HG02571 (cell line): Measurements from ENCODE around the gene DHCR24.

Experiments used
- ATAC-seq: cut with Tn5 transposase; IDR thresholded peaks from one replicate; pipeline ENCODE4 v1.9.1; 2021; ENCODE audit warnings: mild to moderate bottlenecking, moderate library complexity; ENCODE audit not compliant: unreplicated experiment

DHCR24 gene

DNA sequence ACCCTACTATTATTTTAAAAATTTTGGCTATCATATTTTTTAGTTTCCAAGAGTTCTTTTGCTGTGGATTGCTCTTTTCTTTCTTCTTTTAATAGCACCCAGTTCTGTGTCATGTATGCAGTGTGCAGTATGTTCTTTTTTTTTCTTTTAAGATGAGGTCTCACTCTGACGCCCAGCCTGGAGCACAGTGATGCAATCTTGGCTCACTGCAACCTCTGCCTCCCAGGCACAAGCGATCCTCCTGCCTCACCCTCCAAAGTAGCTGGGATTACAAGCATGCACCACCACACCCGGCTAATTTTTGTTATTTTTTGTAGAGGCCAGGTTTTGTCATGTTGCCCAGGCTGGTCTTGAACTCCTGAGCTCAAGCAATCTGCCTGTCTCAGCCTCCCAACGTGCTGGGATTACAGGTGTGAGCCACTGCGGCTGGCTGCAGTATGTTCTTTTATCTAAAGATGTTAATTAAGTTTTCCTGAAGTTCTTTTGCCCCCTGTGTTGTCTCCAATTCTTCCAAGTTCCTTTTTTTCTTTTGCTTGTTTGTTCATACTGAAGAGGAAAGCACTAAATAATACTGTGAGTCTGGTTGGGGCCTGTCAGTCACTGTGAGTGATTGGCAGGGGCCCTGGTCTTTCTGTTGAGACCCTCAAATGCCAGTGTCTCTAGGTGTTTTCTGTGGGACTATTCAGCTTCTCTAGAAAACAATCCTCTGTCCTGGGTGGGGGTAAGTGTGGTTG, 68.4 kb downstream of the DHCR24 start:
- ATAC-seq, result no peak

DNA sequence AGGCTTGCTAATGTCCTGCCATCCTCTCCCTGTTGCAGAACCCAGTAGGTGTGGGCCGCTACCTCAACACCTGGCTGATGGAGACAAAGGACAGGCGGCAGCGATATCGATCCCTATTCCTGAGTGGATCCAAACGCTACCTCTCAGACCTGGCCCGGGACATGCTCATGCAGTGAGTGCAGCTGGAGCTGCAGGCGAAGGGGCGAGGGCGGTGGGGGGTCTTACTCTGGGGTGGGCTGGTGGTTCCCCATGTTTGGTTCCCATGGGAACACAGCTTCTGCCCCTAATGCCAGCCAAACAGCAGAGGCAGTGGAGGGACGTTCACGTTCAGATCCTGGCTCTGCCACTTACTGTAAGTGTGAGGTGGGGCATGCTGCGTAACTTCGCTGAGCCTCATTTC, 70.0 kb downstream of the DHCR24 start:
- no peak for ATAC-seq

DNA sequence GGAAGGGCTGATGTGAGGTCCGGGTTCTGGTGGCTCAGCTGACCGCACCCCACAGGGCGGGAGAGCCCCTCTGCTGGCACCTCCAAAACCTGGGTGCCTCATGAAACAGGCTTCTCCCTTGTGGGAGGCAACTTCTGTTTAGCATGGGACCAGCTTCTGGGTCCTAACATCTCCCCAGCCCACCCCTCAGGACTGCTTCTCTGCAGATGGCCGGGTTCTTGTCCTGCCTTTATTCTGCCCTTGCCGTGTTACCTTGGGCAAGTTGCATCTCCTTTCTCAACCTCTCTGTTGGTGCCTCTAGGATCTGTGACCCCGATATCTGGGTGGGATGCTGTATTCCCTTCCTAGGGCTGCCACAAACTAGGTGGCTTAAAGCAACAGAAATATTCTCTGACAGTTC, 70.9 kb downstream of the DHCR24 start:
- no peak for ATAC-seq

DNA sequence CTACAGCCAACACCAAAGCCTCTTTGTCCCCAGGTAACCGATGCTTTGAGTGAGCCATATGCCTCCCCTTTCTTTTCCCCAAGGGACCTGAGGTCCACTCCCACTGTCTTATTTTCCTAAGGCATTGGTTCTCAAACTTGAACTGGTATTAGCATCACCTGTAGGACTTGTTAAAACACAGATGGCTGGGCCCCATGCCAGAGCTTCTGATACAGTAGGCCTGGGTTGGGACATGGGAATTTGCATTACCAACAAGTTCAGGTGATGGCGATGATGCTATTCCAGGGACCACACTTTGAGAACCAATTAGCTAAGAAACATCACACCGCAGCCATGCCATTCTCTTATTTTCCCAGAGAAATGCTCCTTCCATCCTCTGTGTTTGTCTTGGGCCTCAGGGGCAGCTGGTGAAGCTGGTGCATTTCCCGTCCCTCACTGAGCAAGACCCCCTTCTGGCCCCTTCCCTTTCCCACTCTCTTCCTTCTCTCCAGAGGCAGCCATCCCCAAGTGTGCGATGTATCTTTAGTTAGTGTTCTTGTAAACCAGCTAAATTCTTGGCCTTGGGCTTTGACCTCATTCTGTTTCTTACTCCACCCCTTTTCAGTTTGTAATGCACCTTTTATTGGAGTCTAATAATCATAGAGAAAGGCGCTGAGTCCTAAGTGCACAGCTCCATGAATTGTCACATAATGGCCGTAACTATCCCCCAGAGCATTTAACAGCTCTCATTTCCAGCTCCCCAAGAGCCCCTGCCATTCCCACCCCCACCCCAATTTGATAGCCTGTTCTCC, 71.7 kb downstream of the DHCR24 start:
- ATAC-seq, result no peak

DNA sequence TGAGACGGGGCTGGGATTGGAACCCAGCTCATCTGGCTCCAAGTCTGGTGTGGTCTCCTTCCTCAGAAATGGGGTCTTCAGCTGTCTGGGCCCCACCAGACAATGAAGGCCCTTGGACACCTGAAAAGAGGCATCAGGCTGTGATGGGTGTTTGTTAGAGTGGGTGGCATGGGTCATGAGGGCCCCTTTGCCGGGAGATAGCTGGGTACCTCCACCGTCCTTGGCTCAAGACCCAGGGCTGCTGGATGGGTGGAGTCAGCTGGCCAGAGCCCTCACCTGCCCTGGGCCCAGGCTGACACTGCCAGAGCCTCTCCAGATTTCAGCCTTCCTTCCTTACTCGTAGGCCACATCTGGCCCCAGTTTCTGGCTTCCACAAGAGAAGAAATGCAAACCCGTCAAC, 72.4 kb downstream of the DHCR24 start:
- ATAC-seq, result no peak

DNA sequence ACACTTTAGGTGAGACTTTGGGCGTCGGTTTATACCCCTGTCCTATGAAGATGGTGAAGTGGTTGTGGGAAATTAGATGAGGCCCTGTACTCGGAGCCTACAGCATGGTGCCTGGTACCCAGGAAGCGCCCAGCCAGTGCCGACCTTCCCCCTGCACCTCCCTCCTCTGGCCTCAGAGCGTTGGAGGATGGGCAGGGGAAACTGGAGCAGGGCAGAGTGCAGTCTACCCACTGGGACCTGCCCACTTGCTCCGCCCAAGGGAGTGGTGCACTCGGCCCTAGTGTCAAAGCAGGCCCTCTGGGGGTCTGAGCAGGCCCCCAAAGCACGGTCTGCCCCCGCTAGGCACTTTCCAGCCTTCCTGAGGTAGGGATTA, 72.9 kb downstream of the DHCR24 start:
- no peak for ATAC-seq

DNA sequence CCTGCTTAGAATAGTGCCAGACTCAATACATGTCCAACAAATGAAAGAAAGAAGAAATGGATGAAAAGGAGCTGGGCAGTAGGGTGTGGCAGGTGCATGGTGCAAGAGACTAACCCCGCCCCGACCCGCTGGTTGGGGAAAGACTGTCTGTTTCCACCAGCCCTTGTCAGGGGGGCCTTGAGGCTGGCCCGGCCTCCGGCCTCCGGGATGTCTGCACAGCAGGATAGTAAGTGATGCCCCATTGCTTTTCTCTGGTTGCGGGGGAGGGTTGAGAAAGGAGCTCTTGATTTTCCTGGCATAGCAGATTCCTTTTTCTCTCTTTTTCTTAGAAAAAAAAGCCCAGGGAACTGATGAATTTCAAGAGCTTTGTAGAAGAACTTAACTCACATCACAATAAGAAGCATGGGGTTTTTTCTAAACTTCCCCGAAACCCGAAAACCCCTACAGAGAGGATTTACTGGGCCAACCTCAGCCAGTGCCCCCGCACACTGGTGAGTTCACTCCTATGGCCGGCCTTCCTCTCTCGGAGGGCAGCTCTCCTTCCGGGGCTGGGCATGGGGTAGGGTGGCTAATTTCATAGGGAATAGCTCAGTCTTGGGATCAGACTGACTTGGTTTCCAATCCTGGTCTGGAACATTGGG, 73.4 kb downstream of the DHCR24 start:
- no peak for ATAC-seq

DNA sequence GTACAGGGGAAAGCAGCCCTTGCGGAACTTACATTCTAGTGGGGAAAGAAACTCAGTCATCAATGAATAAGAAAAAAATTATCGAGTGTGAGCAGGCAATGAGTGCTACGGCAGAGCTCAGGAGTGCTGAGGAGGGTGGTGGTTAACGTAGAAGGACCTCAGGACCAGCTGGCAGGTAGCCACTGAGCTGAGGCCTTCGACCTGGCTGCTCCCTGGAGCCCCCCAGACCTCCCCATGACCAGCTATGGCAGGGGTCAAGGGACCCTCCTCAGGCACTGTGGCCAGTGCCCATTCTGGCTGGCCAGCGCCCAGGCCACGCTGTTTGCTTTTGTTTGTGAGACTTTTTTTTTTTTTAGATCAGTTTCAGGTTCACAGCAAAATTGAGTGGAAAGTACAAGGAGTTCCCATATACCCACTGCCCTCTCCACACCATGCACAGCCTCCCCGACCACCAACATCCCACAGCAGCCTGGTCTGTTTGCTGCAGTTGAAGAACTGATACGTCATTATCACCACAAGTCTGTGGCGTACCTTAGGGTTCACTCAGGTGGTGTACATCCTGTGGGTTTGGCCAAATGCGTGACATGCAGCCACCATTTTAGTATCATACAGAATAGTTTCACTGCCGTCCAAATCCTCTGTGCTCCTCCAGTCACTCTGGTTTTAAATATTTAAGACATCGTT, 74.1 kb downstream of the DHCR24 start:
- ATAC-seq, result no peak

DNA sequence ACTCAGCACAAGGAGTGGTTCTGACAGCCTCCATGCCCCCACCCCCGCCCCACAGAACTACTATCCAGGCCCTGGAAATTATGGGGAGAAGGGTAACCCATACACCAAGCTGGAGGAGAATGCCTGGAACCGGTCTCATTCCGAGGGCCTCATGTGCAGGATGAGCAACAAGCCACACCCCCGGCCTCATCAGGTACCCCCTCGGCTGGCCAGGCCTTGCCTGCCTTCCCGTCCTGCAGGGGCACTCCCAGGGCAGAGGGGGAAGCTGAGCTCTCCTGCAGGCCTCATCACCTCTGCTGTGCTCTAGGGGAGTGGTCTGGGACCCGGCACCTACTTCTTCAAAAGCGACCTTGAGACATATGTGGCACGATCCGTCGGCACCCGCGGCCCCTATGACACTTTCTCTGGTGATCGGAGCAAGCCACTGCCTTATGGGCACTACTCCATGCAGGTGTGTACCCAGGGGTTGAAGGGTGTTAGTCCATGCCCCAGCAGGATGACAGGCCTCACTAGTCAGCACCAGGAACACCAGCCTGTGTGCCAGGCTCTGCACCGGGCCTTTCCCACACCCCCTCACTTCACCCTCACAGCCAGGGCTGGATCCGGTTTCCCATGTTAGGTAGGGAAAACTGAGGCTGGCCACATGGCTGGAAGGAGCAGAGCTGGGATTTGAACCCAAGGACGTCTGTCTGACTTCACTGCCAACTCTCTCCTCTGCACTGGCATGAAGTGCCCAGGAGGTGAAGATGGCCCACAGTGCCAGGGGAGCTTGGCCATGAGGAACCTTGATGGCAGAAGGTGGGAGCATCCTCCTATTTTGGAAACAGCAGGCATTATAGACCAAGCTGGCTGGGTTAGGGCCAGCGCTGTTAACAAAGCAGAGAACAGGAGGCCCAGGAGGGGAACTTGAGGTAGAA, 75.0 kb downstream of the DHCR24 start:
- ATAC-seq, result no peak

DNA sequence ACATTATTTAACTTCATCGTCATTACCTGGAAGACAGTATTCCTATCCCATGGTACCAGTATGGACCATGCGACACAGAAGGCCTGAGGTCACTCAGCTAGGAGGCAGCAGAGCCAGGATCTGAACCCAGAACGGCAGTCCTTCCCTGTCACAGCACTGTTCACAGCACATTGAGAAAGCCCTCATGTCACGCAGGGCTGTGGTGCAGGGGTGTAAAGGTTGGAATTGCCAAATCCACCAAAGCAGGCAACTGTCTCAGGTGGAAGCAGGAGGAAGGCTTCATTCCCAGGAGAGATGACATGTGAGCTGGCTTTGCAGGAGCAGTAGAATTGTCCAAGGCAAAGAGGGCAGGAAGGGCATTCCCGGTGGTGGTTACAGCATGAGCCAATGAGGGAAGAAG, 75.9 kb downstream of the DHCR24 start:
- ATAC-seq, result no peak

DNA sequence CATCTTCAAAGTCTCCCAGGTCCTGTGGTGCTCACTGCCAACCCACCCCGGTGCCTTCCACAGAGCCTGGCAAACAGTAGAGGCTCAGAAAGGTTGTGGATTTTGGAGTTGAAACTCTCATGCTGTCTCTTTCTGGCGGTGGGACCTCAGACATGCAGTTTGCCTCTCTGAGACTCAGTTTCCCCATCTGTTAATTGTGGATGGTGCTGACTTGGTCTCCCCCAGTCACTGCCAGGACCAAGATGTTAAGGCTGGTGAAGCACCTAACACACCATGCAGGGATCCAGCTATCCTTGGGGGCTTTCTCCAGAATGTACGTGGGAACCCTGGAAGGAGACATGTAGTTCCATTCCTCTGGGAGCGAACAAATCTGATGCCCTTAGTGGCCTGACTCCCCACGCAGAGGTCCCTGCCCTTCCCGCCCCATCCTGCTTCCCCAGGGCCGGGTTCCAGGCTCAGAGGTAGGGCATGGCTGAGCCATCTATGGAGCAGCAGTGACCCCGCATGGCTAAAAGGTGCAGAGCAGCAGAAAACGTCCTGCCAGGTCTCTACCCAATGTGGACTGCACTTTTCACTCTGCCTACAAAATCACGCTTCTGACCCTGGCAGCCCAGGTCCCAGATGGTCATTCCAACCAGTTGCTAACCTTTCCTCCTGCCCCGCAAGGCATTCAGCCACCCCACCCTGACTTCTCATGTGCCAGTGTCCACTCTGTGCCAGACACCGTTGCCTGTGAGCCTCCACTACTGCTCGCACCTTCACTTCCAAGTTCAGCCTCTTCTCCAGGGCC, 76.6 kb downstream of the DHCR24 start:
- no peak for ATAC-seq

DNA sequence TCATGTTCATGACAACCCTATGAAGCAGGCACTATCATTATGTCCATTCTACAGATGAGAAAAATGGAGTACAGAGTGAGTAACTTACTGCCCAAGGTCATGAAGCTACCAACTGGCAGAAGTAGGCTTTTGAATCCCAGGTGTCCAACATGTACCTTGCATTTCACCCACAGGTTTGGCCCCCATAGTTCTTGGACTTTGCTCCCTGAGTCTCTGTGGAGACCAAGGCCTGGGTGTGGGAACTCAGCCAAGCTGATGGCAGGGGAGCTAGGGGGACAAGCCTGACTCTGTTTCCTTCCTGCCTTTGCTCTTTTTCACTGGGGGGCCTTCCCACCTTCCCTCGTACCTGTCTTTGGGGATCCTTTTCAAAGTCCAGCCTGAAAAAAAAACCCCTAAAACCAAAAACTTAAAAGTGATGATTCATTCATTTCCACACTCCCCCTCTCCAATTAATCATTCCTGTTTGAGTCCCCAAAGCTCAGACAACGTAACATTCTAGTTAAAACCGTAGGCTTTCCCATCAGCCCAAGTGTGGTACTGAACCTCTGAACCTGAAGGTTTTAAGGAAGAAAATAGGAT, 77.4 kb downstream of the DHCR24 start:
- ATAC-seq, result no peak

DNA sequence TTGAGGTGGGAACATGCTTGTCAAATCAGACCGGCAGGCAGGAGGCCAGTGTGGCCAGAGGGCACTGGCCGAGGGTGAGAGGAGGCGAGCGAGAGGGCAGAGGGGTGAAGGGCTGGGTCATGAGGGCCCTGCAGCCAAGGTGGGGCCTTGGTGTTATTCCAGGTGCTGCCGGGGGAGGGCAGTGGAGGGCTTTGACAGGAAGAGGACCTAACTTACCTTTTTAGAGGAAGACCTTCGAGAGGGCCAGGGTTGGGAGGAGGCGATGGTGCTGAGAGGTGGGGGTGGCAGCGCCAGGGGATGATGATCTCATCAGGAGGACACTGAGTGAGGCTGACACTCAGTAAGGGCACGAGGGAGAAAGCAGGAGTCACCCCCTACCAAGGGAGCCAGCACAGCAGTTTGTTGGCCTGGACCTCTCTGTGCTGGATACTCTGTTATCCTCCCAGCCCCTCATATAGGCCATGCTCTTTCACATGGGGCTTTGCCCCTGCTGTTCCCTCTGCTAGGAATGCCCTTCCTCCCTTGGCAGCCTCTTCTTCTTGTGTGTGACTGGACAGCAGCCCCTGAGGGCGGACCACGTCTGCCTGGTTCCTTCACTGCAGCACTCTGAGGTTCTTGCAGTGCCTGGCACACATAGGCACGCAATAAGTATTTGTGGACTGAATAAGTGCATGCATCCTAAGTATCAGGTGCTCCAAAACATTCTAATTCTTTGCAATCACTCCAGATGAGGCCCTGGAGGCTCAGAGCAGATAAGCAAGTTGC, 78.4 kb downstream of the DHCR24 start:
- ATAC-seq, result no peak

DNA sequence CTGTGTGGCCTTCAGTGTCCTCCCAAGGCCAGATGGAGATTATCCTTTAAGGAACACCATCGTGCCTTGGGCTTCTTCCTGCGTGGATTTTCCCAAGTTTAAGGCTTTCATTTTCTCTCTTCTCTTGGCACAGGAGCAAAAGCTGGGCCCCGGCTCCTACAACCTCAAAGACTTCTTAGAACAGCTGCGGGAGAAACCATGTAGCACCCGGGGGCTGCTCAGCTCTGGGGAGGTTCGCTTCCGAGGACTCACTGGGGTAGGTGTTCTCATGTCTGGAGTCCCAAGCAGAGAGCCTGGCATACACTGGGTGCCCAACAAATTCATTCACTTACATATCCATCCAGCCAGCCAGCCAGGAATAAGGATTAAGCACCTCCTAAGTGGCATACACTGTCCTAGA, 79.2 kb downstream of the DHCR24 start:
- no peak for ATAC-seq

DNA sequence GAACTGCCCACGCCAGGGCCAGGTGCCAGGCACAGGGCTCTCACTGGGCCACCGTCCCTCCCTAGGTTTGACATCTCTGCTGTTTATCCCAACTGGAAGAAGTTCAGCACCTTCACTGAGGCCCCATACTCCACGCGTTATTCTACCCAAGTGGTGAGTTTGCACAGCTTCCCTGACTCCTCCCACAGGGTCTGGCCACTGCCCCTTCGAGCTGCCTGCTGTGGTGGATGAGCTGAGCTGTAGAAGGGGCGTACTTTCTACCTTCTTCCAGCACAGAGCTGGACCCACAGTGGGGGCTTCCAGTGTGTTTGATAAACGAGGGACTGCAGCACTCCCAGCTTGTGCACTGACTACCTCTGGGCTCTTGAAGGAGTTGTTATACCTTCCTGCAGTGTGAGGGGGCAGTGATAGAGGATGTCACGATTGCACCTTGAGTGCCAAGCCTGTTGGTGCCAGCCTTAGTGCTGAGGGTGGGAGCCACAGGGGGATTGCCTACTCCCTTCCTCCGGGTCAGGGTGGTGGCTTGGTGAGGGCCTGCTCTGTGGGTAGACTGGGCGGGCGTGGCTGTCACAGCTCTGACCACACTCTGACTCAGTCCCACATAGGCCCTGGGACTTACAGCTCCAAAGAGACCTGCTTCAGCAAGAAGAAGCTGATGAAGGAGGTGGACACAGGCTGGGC, 79.9 kb downstream of the DHCR24 start:
- ATAC-seq, result no peak

DNA sequence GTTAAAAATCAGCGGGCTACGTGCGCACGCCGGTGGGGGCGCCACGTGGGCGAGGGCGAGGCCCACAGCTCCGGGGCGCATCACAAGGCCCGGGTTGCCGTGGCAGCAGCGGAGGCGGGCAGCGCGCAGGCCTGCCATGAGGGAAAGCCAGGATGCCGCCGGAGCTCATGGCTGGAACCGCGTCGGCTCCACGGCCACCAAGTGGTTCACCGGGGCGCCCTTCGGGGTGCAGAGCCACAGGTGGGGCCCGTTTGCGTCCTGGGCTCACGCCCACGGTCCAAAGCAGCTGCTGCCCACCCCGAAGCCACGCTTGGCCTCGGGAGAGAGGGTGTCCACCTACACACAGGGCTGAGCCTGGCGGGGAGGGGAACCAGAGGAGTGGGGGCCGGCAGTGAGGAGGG, 81.0 kb downstream of the DHCR24 start:
- no peak for ATAC-seq

DNA sequence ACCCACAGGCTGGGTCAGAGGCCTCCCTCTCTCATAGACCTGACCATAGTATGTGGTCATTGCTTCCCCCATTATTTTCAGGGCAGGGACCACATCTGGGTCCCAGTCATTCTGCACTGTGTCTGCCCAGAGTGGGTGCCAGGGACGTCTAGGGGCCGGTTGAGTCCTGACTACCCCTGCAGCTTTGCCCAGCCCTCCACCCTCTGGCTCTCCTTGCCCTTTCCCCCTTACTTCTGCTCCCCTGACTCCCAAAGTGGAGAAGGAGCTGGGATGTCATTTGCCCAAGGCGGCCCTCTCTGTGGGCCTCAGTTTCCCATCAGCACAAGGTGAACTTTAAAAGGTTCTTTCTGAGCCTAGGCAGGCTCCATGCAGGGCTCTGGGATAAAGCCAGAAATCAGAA, 81.5 kb downstream of the DHCR24 start:
- ATAC-seq, result no peak
